ENCODE measurements around the gene PRKCA. TPM values are rescaled to one million over a fixed set of nuclear protein-coding genes. Genes with fewer than 3 reads are reported as not detected.

Gene PRKCA
- total and polyA plus RNA-seq, 2 experiments from 2014 or later = 6.4 to 35.4 TPM

GRCh38 chr17:66436631-66437030 is 134.2 kb downstream of the PRKCA start:
- Histone ChIP-seq H3K4me1 (ENCODE audit: insufficient read depth) (peaks cover 11% of the 10 kb centered on the region), H2AFZ (no peak overlapping the region), H3K79me2 (replicated peaks; ENCODE audit: insufficient read depth) (peaks cover 6% of the 10 kb centered on the region; the same call in 1 of the 2 replicates)

GRCh38 chr17:66437476-66438026 is 135.1 kb downstream of the PRKCA start:
- H3K27me3 ChIP-seq (ENCODE audit: insufficient read depth) = no peaks in the 10 kb centered on the region
- no peak overlapping the region for H3K27ac Mint-ChIP-seq
- ATAC-seq (no peak), DNase-seq (ENCODE audit: low spot score) (no peak)
- no peak overlapping the region for H3K4me3 ChIP-seq
- peaks cover 13% of the 10 kb centered on the region for H3K4me1 Mint-ChIP-seq
- H3K9me3 Mint-ChIP-seq = no peaks in the 10 kb centered on the region
- no peaks in the 10 kb centered on the region for H3K36me3 ChIP-seq (ENCODE audit: insufficient read depth)
- H2AFZ ChIP-seq = no peak overlapping the region
- peaks cover 11% of the 10 kb centered on the region for H3K4me1 ChIP-seq (ENCODE audit: insufficient read depth)
- no peaks in the 10 kb centered on the region for H3K27me3 Mint-ChIP-seq (ENCODE audit: insufficient read depth, low read depth, poor library complexity)
- no peaks in the 10 kb centered on the region for H3K36me3 Mint-ChIP-seq (ENCODE audit: low read depth)
- H3K27ac ChIP-seq (ENCODE audit: low read depth) = no peak overlapping the region
- H3K4me2 ChIP-seq = no peak overlapping the region
- 0 out of 2 replicates have a peak, but pooled peaks cover 2% of the 10 kb centered on the region for H3K79me2 ChIP-seq (replicated peaks; ENCODE audit: insufficient read depth)
- H4K20me1 ChIP-seq (replicated peaks; ENCODE audit: insufficient read depth) = no peaks in the 10 kb centered on the region
- no peak overlapping the region for H3K4me3 Mint-ChIP-seq
- TF ChIP-seq EZH2phosphoT487 (IDR thresholded peaks at IDR 0.05; ENCODE audit: unreplicated experiment) (no peak), CREB1 (CRISPR knock-in tag; IDR thresholded peaks at IDR 0.05; ENCODE audit: low read depth) (no peak), ZNF331 (CRISPR knock-in tag; IDR thresholded peaks at IDR 0.05; ENCODE audit: low read depth) (no peak), POLR2AphosphoS5 (IDR thresholded peaks at IDR 0.05; ENCODE audit: low read depth) (no peak), ETS1 (IDR thresholded peaks at IDR 0.05) (no peak), JUNB (IDR thresholded peaks at IDR 0.05; ENCODE audit: unreplicated experiment) (no peak), REST (IDR thresholded peaks at IDR 0.05; ENCODE audit: unreplicated experiment) (no peak), NANOG (IDR thresholded peaks at IDR 0.05; ENCODE audit: borderline replicate concordance) (no peak)
- peaks cover 3% of the 10 kb centered on the region; the same call in 1 of the 2 replicates for H3K9me2 ChIP-seq (ENCODE audit: insufficient read depth)
- no peaks in the 10 kb centered on the region for H3F3A ChIP-seq (replicated peaks; ENCODE audit: low read depth)

More at GRCh38 chr17:66436631-66437030, 134.2 kb downstream of the PRKCA start:
- Histone ChIP-seq H3K27me3 (ENCODE audit: insufficient read depth) (no peaks in the 10 kb centered on the region), H4K20me1 (replicated peaks; ENCODE audit: insufficient read depth) (no peaks in the 10 kb centered on the region), H3K36me3 (ENCODE audit: insufficient read depth) (no peaks in the 10 kb centered on the region), H3F3A (replicated peaks; ENCODE audit: low read depth) (no peaks in the 10 kb centered on the region), H3K4me3 (no peak overlapping the region), H3K27ac (ENCODE audit: low read depth) (no peak overlapping the region), H3K4me2 (no peak overlapping the region), H3K9me2 (ENCODE audit: insufficient read depth) (peaks cover 3% of the 10 kb centered on the region; the same call in 1 of the 2 replicates)
- DNase-seq (ENCODE audit: low spot score) (no peak), ATAC-seq (no peak)
- Mint-ChIP-seq H3K9me3 (no peaks in the 10 kb centered on the region), H3K27me3 (ENCODE audit: insufficient read depth, low read depth, poor library complexity) (no peaks in the 10 kb centered on the region), H3K36me3 (ENCODE audit: low read depth) (no peaks in the 10 kb centered on the region), H3K4me1 (peaks cover 14% of the 10 kb centered on the region), H3K4me3 (no peak overlapping the region), H3K27ac (no peak overlapping the region)
- TF ChIP-seq NANOG (IDR thresholded peaks at IDR 0.05; ENCODE audit: borderline replicate concordance) = no peak
- no peak for TF ChIP-seq STAT1 (IDR thresholded peaks at IDR 0.05; ENCODE audit: unreplicated experiment)
- TF ChIP-seq POLR2AphosphoS5 (IDR thresholded peaks at IDR 0.05; ENCODE audit: low read depth) = no peak
